PC-3 (cell line): Measurements from ENCODE around the gene HADHB. TPM values are rescaled to one million over a fixed set of nuclear protein-coding genes. Genes with fewer than 3 reads are reported as not detected.
A peak's percentile ranks its signal among the peaks of the same experiment; 100 is the strongest.
"Not testable (repeated sequence)": the region's sequence is repeated elsewhere in the genome, so short reads cannot be mapped to it uniquely, and the experiment has no call there.

Experiments used
- ATAC-seq: fragments of 200-7000 bp; cut with Tn5 transposase; 2 replicates; pipeline ENCODE4 v1.9.1; 2020; ENCODE audit warnings: mild to moderate bottlenecking, moderate library complexity
- BruUV-seq: library from RNA; stranded (reverse); fragments of 400-500 nt; replicated peaks from 2 replicates; lab custom pipeline; 2021; lab: Mats Ljungman, UMichigan
- CTCF ChIA-PET: fragments of 300-600 bp; sonication (Branson Sonifier 250); formaldehyde crosslinking; loops from one replicate; lab custom pipeline; 2022; ENCODE audit warnings: antibody characterized with exemption; lab: Charles Lee
- POLR2A ChIA-PET: fragments of 300-600 bp; sonication (Branson Sonifier 250); formaldehyde crosslinking; loops from one replicate; lab custom pipeline; 2022; ENCODE audit warnings: antibody characterized with exemption; ENCODE audit not compliant: unreplicated experiment; lab: Charles Lee
- DNase-seq: peaks from one replicate; pipeline ENCODE4 v3.0.0-alpha.2; 2015
- H2AFZ ChIP-seq: fragments of 300-600 bp; sonication (generic); 2 replicates; pipeline ENCODE4 v1.6.0; 2016; ENCODE audit warnings: antibody characterized with exemption, low read length
- H3F3A ChIP-seq: fragments of 300-600 bp; sonication (generic); one replicate; pipeline ENCODE4 v1.6.0; 2017; ENCODE audit warnings: antibody characterized with exemption, low read length, control low read depth, mild to moderate bottlenecking; ENCODE audit not compliant: unreplicated experiment
- H3K27ac ChIP-seq: fragments of 300-600 bp; sonication (generic); 2 replicates; pipeline ENCODE4 v1.5.1; 2016; ENCODE audit warnings: mild to moderate bottlenecking, low read length
- H3K27me3 ChIP-seq: fragments of 300-600 bp; sonication (generic); 2 replicates; pipeline ENCODE4 v1.6.1; 2016; ENCODE audit warnings: low read length, mixed read lengths
- H3K36me3 ChIP-seq: fragments of 300-600 bp; sonication (generic); 2 replicates; pipeline ENCODE4 v1.6.1; 2016; ENCODE audit warnings: low read depth, mixed run types, low read length, mixed read lengths
- H3K4me1 ChIP-seq: fragments of 300-600 bp; sonication (generic); 2 replicates; pipeline ENCODE4 v1.5.1; 2016; ENCODE audit warnings: low read length; ENCODE audit not compliant: insufficient read depth
- H3K4me2 ChIP-seq: fragments of 300-600 bp; sonication (generic); 2 replicates; pipeline ENCODE4 v1.6.0; 2016; ENCODE audit warnings: low read length
- H3K4me3 ChIP-seq: fragments of 300-600 bp; sonication (generic); 2 replicates; pipeline ENCODE4 v1.5.1; 2016; ENCODE audit warnings: mild to moderate bottlenecking, low read length, mixed read lengths
- H3K79me2 ChIP-seq: fragments of 300-600 bp; sonication (generic); 2 replicates; pipeline ENCODE4 v1.6.1; 2017; ENCODE audit warnings: low read length, mixed read lengths
- H3K9ac ChIP-seq: fragments of 300-600 bp; sonication (generic); 2 replicates; pipeline ENCODE4 v1.6.0; 2016; ENCODE audit warnings: mild to moderate bottlenecking, low read length
- H3K9me2 ChIP-seq: fragments of 300-600 bp; sonication (generic); replicated peaks from 2 replicates; pipeline ENCODE4 v1.6.1; 2016; ENCODE audit warnings: mixed run types, low read length, mixed read lengths
- H3K9me3 ChIP-seq: fragments of 300-600 bp; sonication (generic); 2 replicates; pipeline ENCODE4 v1.6.1; 2016; ENCODE audit warnings: low read length, mixed read lengths
- H4K20me1 ChIP-seq: fragments of 300-600 bp; sonication (generic); 2 replicates; pipeline ENCODE4 v1.6.1; 2016; ENCODE audit warnings: low read length, mixed read lengths
- CTCF ChIP-seq: fragments of 300-600 bp; sonication (generic); conservative IDR thresholded peaks from 2 replicates; pipeline ENCODE4 v1.5.1; 2017; ENCODE audit warnings: antibody characterized with exemption, low read depth, mild to moderate bottlenecking, low read length
- EZH2 ChIP-seq: fragments of 300-600 bp; sonication (generic); IDR thresholded peaks from one replicate; pipeline ENCODE4 v1.6.1; 2017; ENCODE audit warnings: antibody characterized with exemption, mild to moderate bottlenecking, low read length; ENCODE audit not compliant: unreplicated experiment
- EZH2phosphoT487 ChIP-seq: fragments of 300-600 bp; sonication (generic); IDR thresholded peaks from 2 replicates; pipeline ENCODE4 v1.6.1; 2018; ENCODE audit warnings: mild to moderate bottlenecking, antibody characterized with exemption, low read length, borderline replicate concordance
- intact Hi-C: fragments of 100-400 bp; cut with micrococcal nuclease; formaldehyde crosslinking; loops from 2 replicates; pipeline ENCODE4 v1.9.0; 2023
- total RNA-seq: library from RNA; depleted of rRNA; stranded (reverse); fragments of >200 nt; gene quantifications from 2 replicates; pipeline ENCODE4 v1.2.3, GENCODE V29; 2014

Gene HADHB
- total RNA-seq, 1 experiment from 2014 or later: 72.3 TPM

GRCh38 chr2:26327291-26328272 lies 82.8 kb downstream of the HADHB start:
- Histone ChIP-seq H4K20me1 (no peaks in the 10 kb centered on the region), H3K36me3 (no peaks in the 10 kb centered on the region), H2AFZ (no peak overlapping the region), H3K4me1 (no peaks in the 10 kb centered on the region; the same call in 1 of the 2 replicates), H3K4me3 (no peak overlapping the region), H3K9me2 (no peaks in the 10 kb centered on the region), H3K9me3 (no peaks in the 10 kb centered on the region), H3K4me2 (no peak overlapping the region), H3K79me2 (no peaks in the 10 kb centered on the region), H3K27me3 (no peaks in the 10 kb centered on the region), H3K9ac (no peak overlapping the region), H3F3A (no peaks in the 10 kb centered on the region), H3K27ac (no peak overlapping the region)
- TF ChIP-seq EZH2phosphoT487 (no peak), CTCF (no peak), EZH2 (no peak)
- CTCF ChIA-PET: no interaction called here
- DNase-seq: no peak
- BruUV-seq: no TSS peak
- no peak for ATAC-seq
- POLR2A ChIA-PET: no interaction called here
- intact Hi-C loops: no loop called here

- H4K20me1 ChIP-seq, POLR2A ChIA-PET, intact Hi-C loops, H3K4me2 ChIP-seq, BruUV-seq, H3K27me3 ChIP-seq, H3K4me3 ChIP-seq, H3K9me3 ChIP-seq, H3F3A ChIP-seq, H3K4me1 ChIP-seq, H3K79me2 ChIP-seq, H3K36me3 ChIP-seq, H2AFZ ChIP-seq, H3K27ac ChIP-seq, H3K9me2 ChIP-seq, ATAC-seq, DNase-seq, CTCF ChIA-PET, H3K9ac ChIP-seq: not testable (repeated sequence)
These were observed 84.3 kb downstream of the HADHB start for GRCh38 chr2:26329083-26329482.

GRCh38 chr2:26330114-26330549 lies 85.4 kb downstream of the HADHB start:
- H3K79me2 ChIP-seq: no peaks in the 10 kb centered on the region
- ATAC-seq (peak; percentile 99), DNase-seq (peak; percentile 86)
- CTCF ChIA-PET: interaction anchor here (0.5 to 1.1 kb wide), 4 partner anchors 15 to 379 kb away, joined by 3 to 9 read pairs (median 5); partner anchors contain the start of gene SELENOI
- no peak overlapping the region for H3K4me3 ChIP-seq
- H2AFZ ChIP-seq: peak overlapping the region; percentile 25; the same call in 1 of the 2 replicates
- H3K4me1 ChIP-seq: no peaks in the 10 kb centered on the region; the same call in 1 of the 2 replicates
- no peaks in the 10 kb centered on the region for H4K20me1 ChIP-seq
- H3K36me3 ChIP-seq: no peaks in the 10 kb centered on the region
- H3K4me2 ChIP-seq: peak overlapping the region; percentile 19
- H3K27ac ChIP-seq: no peak overlapping the region
- no peaks in the 10 kb centered on the region for H3K27me3 ChIP-seq
- no peaks in the 10 kb centered on the region for H3K9me3 ChIP-seq
- no TSS peak for BruUV-seq
- no peaks in the 10 kb centered on the region for H3K9me2 ChIP-seq
- POLR2A ChIA-PET: interaction anchor here (0.6 kb wide), 1 partner anchor 104 kb away, joined by 4 read pairs; no protein-coding TSS in a partner anchor
- no peak for TF ChIP-seq EZH2
- TF ChIP-seq CTCF: peak; percentile 95
- TF ChIP-seq EZH2phosphoT487: no peak
- intact Hi-C loops: loop anchor here (1.0 kb wide), 5 partner anchors 85 to 379 kb away; no protein-coding TSS in a partner anchor
- H3K9ac ChIP-seq: no peak overlapping the region
- no peaks in the 10 kb centered on the region for H3F3A ChIP-seq
